Smooth muscle cell (in vitro differentiated cells): ENCODE results near the gene OR2AG1. TPM values are rescaled to one million over a fixed set of nuclear protein-coding genes. Genes with fewer than 3 reads are reported as not detected.

ENCODE experiments used
- DNase-seq: peaks from one replicate; lab custom pipeline; 2025; ENCODE audit not compliant: unreplicated experiment; lab: John Stamatoyannopoulos, UW
- H2AFZ ChIP-seq: fragments of 200-600 bp; sonication (generic); 2 replicates; pipeline ENCODE4 v1.6.0; 2016; ENCODE audit warnings: antibody characterized with exemption, low read depth, mild to moderate bottlenecking
- H3F3A ChIP-seq: fragments of 200-600 bp; sonication (generic); 2 replicates; pipeline ENCODE4 v1.6.0; 2017; ENCODE audit warnings: antibody characterized with exemption, low read depth
- H3K27ac ChIP-seq: fragments of 200-600 bp; sonication (generic); 2 replicates; pipeline ENCODE4 v1.5.1; 2016; ENCODE audit warnings: low read depth, mild to moderate bottlenecking
- H3K27me3 ChIP-seq: fragments of 200-600 bp; sonication (generic); 2 replicates; pipeline ENCODE4 v1.6.1; 2016; ENCODE audit warnings: low read depth, mild to moderate bottlenecking
- H3K36me3 ChIP-seq: fragments of 200-600 bp; sonication (generic); 2 replicates; pipeline ENCODE4 v1.5.1; 2016; ENCODE audit warnings: low read depth
- H3K4me1 ChIP-seq: fragments of 200-600 bp; sonication (generic); 2 replicates; pipeline ENCODE4 v1.5.1; 2016; ENCODE audit warnings: low read depth
- H3K4me2 ChIP-seq: fragments of 200-600 bp; sonication (generic); 2 replicates; pipeline ENCODE4 v1.6.0; 2016; ENCODE audit warnings: mild to moderate bottlenecking
- H3K4me3 ChIP-seq: fragments of 200-600 bp; sonication (generic); 2 replicates; pipeline ENCODE4 v1.5.1; 2016; ENCODE audit warnings: mild to moderate bottlenecking
- H3K79me2 ChIP-seq: fragments of 200-600 bp; sonication (generic); 2 replicates; pipeline ENCODE4 v1.6.0; 2016; ENCODE audit warnings: low read depth, mild to moderate bottlenecking
- H3K9ac ChIP-seq: fragments of 200-600 bp; sonication (generic); 2 replicates; pipeline ENCODE4 v1.6.0; 2016; ENCODE audit warnings: low read depth
- H3K9me3 ChIP-seq: fragments of 200-600 bp; sonication (generic); replicated peaks from 2 replicates; pipeline ENCODE4 v1.5.1; 2016; ENCODE audit warnings: low read depth
- H4K20me1 ChIP-seq: fragments of 200-600 bp; sonication (generic); 2 replicates; pipeline ENCODE4 v1.6.0; 2016; ENCODE audit warnings: low read depth
- WGBS: methylation state at CpG from one replicate; pipeline ENCODE4 v1.1.7; 2016; ENCODE audit warnings: low lambda C conversion rate; 5-methylcytosine and 5-hydroxymethylcytosine counted together
- polyA plus RNA-seq: library from polyadenylated mRNA; unstranded; fragments of >200 nt; fragmentation: Nextera tagmentation; extraction: Ambion mirVana; gene quantifications from 2 replicates; pipeline ENCODE4 v1.2.1, GENCODE V29; 2016
- total RNA-seq: library from RNA; depleted of rRNA; stranded (reverse); fragments of >200 nt; gene quantifications from 2 replicates; pipeline ENCODE4 v1.2.3, GENCODE V29; 2014
- TF ChIP-seq, protein P1 (sequence below): fragments of 200-600 bp; sonication (generic); IDR thresholded peaks from 2 replicates; pipeline ENCODE4 v1.5.1; 2017; ENCODE audit warnings: borderline replicate concordance, mild to moderate bottlenecking, antibody characterized with exemption; ENCODE audit not compliant: insufficient read depth, poor library complexity, severe bottlenecking

Gene OR2AG1
- total and polyA plus RNA-seq, 2 experiments from 2014 or later: not detected

- Histone ChIP-seq H3K79me2 (no peaks in the 10 kb centered on the region), H4K20me1 (no peaks in the 10 kb centered on the region), H3K27me3 (no peaks in the 10 kb centered on the region), H3K4me2 (no peak overlapping the region), H3K36me3 (no peaks in the 10 kb centered on the region), H3K27ac (no peak overlapping the region), H2AFZ (no peak overlapping the region), H3K4me1 (no peaks in the 10 kb centered on the region), H3K9me3 (no peaks in the 10 kb centered on the region), H3K9ac (no peak overlapping the region), H3F3A (no peaks in the 10 kb centered on the region), H3K4me3 (no peak overlapping the region)
- no peak for DNase-seq
- 78% methylated on average over 7 of the region's 7 CpGs for WGBS
- TF ChIP-seq, protein P1, sequence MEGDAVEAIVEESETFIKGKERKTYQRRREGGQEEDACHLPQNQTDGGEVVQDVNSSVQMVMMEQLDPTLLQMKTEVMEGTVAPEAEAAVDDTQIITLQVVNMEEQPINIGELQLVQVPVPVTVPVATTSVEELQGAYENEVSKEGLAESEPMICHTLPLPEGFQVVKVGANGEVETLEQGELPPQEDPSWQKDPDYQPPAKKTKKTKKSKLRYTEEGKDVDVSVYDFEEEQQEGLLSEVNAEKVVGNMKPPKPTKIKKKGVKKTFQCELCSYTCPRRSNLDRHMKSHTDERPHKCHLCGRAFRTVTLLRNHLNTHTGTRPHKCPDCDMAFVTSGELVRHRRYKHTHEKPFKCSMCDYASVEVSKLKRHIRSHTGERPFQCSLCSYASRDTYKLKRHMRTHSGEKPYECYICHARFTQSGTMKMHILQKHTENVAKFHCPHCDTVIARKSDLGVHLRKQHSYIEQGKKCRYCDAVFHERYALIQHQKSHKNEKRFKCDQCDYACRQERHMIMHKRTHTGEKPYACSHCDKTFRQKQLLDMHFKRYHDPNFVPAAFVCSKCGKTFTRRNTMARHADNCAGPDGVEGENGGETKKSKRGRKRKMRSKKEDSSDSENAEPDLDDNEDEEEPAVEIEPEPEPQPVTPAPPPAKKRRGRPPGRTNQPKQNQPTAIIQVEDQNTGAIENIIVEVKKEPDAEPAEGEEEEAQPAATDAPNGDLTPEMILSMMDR: no peak
Observed at GRCh38 chr11:6742260-6742659, 40.6 kb upstream of the OR2AG1 start.

GRCh38 chr11:6745018-6745417, 37.8 kb upstream of the OR2AG1 start:
- TF ChIP-seq, protein P1: no peak
- no peak overlapping the region for H3K4me3 ChIP-seq
- no peaks in the 10 kb centered on the region for H3K36me3 ChIP-seq
- H4K20me1 ChIP-seq: no peaks in the 10 kb centered on the region
- H3K27ac ChIP-seq: no peak overlapping the region
- no peak for DNase-seq
- no peak overlapping the region for H2AFZ ChIP-seq
- no peak overlapping the region for H3K4me2 ChIP-seq
- WGBS: 60% methylated on average over 4 of the region's 4 CpGs
- no peaks in the 10 kb centered on the region for H3F3A ChIP-seq
- H3K27me3 ChIP-seq: no peaks in the 10 kb centered on the region
- no peak overlapping the region for H3K9ac ChIP-seq
- H3K79me2 ChIP-seq: no peaks in the 10 kb centered on the region
- H3K9me3 ChIP-seq: no peaks in the 10 kb centered on the region
- no peaks in the 10 kb centered on the region for H3K4me1 ChIP-seq

DNA sequence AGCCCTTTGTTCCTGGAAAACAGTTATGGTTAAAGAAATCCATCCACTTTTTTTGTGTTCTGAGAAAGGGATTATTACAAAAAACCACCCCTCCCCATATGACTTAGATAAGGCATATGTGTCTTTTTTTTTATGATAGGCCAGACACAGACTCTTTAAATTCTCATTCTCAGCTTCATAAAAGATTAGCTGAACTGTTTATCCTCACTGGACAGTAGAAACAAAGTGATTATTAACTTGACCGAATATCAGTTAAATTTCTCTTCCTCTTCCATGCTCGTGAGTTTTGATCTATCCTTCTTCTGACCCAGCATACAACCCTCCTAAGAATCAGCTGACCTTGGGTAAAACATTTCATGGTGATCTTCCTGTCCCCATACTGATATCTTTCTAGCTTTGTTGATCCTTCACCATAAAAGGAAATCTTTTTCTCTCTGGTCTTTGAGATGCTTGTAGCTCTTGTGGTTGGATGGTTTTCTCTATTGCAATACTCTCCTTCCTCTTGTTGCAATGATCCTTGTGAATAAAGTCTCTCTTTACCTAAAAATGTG, 37.3 kb upstream of the OR2AG1 start:
- no peak overlapping the region for H3K9ac ChIP-seq
- no peaks in the 10 kb centered on the region for H3F3A ChIP-seq
- H4K20me1 ChIP-seq: no peaks in the 10 kb centered on the region
- H3K4me3 ChIP-seq: no peak overlapping the region
- no peaks in the 10 kb centered on the region for H3K36me3 ChIP-seq
- no peaks in the 10 kb centered on the region for H3K4me1 ChIP-seq
- 50% methylated on average over 2 of the region's 2 CpGs for whole genome bisulfite sequencing
- TF ChIP-seq, protein P1: no peak
- no peaks in the 10 kb centered on the region for H3K9me3 ChIP-seq
- no peaks in the 10 kb centered on the region for H3K79me2 ChIP-seq
- H3K27me3 ChIP-seq: no peaks in the 10 kb centered on the region
- no peak for DNase-seq
- H2AFZ ChIP-seq: no peak overlapping the region
- H3K4me2 ChIP-seq: no peak overlapping the region
- H3K27ac ChIP-seq: no peak overlapping the region

- no peaks in the 10 kb centered on the region for H4K20me1 ChIP-seq
- no peak overlapping the region for H3K4me2 ChIP-seq
- TF ChIP-seq, protein P1: no peak
- no peak overlapping the region for H3K27ac ChIP-seq
- 74% methylated on average over 5 of the region's 5 CpGs for WGBS
- H3K4me3 ChIP-seq: no peak overlapping the region
- H3F3A ChIP-seq: no peaks in the 10 kb centered on the region
- H3K9me3 ChIP-seq: no peaks in the 10 kb centered on the region
- no peaks in the 10 kb centered on the region for H3K79me2 ChIP-seq
- no peak overlapping the region for H2AFZ ChIP-seq
- no peak overlapping the region for H3K9ac ChIP-seq
- H3K4me1 ChIP-seq: no peaks in the 10 kb centered on the region
- no peaks in the 10 kb centered on the region for H3K27me3 ChIP-seq
- no peak for DNase-seq
- no peaks in the 10 kb centered on the region for H3K36me3 ChIP-seq
Observed at GRCh38 chr11:6746086-6746618, 36.7 kb upstream of the OR2AG1 start.
